MM.1S (cell line): ENCODE data around the gene CPLX3.

Experiments
- EZH2 ChIP-seq: fragments of 300-600 bp; sonication (generic); optimal IDR thresholded peaks from 2 replicates; pipeline ENCODE3; 2017; ENCODE audit warnings: low read depth, mild to moderate bottlenecking, antibody characterized with exemption, low read length, mixed read lengths
- EZH2phosphoT487 ChIP-seq: fragments of 300-600 bp; sonication (generic); IDR thresholded peaks from 2 replicates; pipeline ENCODE4 v1.6.1; 2018; ENCODE audit warnings: antibody characterized with exemption, low read length
- TF ChIP-seq, protein P1 (sequence below): fragments of 300-600 bp; sonication (generic); IDR thresholded peaks from 2 replicates; pipeline ENCODE4 v1.5.1; 2016; ENCODE audit warnings: antibody characterized with exemption, low read length, mixed read lengths

DNA sequence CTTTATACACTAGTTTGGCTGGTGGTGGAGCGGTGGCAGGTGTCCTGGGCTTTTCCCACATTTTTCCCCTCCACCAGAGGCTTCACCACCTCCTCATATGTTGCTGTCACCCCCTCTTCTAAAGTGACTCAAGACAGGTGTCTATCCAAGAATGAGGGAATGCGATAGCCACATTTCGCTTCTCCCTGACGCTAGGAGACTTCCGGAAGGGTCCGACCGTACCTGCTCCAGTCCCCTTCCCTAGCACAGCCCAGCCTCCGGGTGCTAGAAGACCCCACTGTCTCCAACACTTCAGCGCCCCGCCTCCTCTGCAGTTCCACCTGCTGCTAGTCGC lies 46.2 kb downstream of the CPLX3 start:
- TF ChIP-seq, protein P1, sequence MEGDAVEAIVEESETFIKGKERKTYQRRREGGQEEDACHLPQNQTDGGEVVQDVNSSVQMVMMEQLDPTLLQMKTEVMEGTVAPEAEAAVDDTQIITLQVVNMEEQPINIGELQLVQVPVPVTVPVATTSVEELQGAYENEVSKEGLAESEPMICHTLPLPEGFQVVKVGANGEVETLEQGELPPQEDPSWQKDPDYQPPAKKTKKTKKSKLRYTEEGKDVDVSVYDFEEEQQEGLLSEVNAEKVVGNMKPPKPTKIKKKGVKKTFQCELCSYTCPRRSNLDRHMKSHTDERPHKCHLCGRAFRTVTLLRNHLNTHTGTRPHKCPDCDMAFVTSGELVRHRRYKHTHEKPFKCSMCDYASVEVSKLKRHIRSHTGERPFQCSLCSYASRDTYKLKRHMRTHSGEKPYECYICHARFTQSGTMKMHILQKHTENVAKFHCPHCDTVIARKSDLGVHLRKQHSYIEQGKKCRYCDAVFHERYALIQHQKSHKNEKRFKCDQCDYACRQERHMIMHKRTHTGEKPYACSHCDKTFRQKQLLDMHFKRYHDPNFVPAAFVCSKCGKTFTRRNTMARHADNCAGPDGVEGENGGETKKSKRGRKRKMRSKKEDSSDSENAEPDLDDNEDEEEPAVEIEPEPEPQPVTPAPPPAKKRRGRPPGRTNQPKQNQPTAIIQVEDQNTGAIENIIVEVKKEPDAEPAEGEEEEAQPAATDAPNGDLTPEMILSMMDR: no peak
- TF ChIP-seq EZH2 (no peak), EZH2phosphoT487 (no peak)
